Activated CD4-positive, CD25-positive, alpha-beta regulatory T cell treated with anti-CD3 and anti-CD28 coated beads, Interleukin-2, amount 50 U/mL, for 16 hours (primary cell): ENCODE data around the gene MMRN1.

Experiments
- DNase-seq: peaks from one replicate; pipeline ENCODE4 v3.0.0-alpha.2; 2020; ENCODE audit warnings: low read depth, low spot score

The MMRN1 gene

GRCh38 chr4:89997171-89997704 is 102.6 kb downstream of the MMRN1 start:
- no peak for DNase-seq

- no peak for DNase-seq
These were observed 103.9 kb downstream of the MMRN1 start for GRCh38 chr4:89998469-89999011.

GRCh38 chr4:90001023-90001422 is 106.4 kb downstream of the MMRN1 start:
- no peak for DNase-seq

GRCh38 chr4:90002441-90003062 is 107.9 kb downstream of the MMRN1 start:
- no peak for DNase-seq
